NB4 (cell line): ENCODE data around the gene FSCN2.

Experiments used
- DNase-seq: peaks from one replicate; pipeline ENCODE4 v3.0.0; 2010; ENCODE audit warnings: low read depth
- H3K4me3 ChIP-seq: one replicate; pipeline ENCODE4 v1.5.1; 2011; ENCODE audit warnings: mild to moderate bottlenecking, low read depth, low read length, moderate library complexity
- CTCF ChIP-seq: IDR thresholded peaks from one replicate; pipeline ENCODE4 v1.5.1; 2012; ENCODE audit warnings: low read depth, low read length
- MAX ChIP-seq: IDR thresholded peaks from 2 replicates; pipeline ENCODE4 v1.6.1; 2011; ENCODE audit warnings: low read depth, low read length
- MYC ChIP-seq: IDR thresholded peaks from 2 replicates; pipeline ENCODE4 v1.6.1; 2011; ENCODE audit warnings: low read depth, low read length
- POLR2A ChIP-seq: IDR thresholded peaks from 2 replicates; pipeline ENCODE4 v1.6.1; 2011; ENCODE audit warnings: mild to moderate bottlenecking; ENCODE audit not compliant: insufficient read length; ENCODE audit errors: extremely low read depth

FSCN2 gene

GRCh38 chr17:81534157-81535006 lies 6.2 kb downstream of the FSCN2 start:
- no peak for TF ChIP-seq POLR2A
- TF ChIP-seq MYC, result no peak
- no peak for TF ChIP-seq MAX
- TF ChIP-seq CTCF, result no peak
- H3K4me3 ChIP-seq, result no peak overlapping the region
- DNase-seq, result peak; percentile 37

GRCh38 chr17:81535007-81535328 lies 6.8 kb downstream of the FSCN2 start:
- no peak for TF ChIP-seq MAX
- no peak for TF ChIP-seq POLR2A
- no peak for TF ChIP-seq MYC
- no peak for TF ChIP-seq CTCF

GRCh38 chr17:81535480-81536298 lies 7.5 kb downstream of the FSCN2 start:
- no peak for DNase-seq
- no peak overlapping the region for H3K4me3 ChIP-seq
- TF ChIP-seq CTCF, result no peak
- TF ChIP-seq MYC, result no peak
- no peak for TF ChIP-seq POLR2A
- no peak for TF ChIP-seq MAX

More at GRCh38 chr17:81535007-81535328, 6.8 kb downstream of the FSCN2 start:
- H3K4me3 ChIP-seq, result no peak overlapping the region
- no peak for DNase-seq

GRCh38 chr17:81536299-81537290 lies 8.4 kb downstream of the FSCN2 start:
- no peak overlapping the region for H3K4me3 ChIP-seq
- no peak for DNase-seq

More at GRCh38 chr17:81536299-81537290, 8.4 kb downstream of the FSCN2 start:
- TF ChIP-seq MYC, result no peak
- TF ChIP-seq MAX, result no peak
- TF ChIP-seq CTCF, result no peak
- no peak for TF ChIP-seq POLR2A
